MM.1S (cell line): ENCODE results near the gene NRXN3.

ENCODE experiments used
- DNase-seq: peaks from one replicate; pipeline ENCODE4 v3.0.0-alpha.2; 2015
- H2AFZ ChIP-seq: fragments of 300-600 bp; sonication (generic); 2 replicates; pipeline ENCODE4 v1.6.0; 2016; ENCODE audit warnings: antibody characterized with exemption, low read length
- H3F3A ChIP-seq: fragments of 300-600 bp; sonication (generic); 2 replicates; pipeline ENCODE4 v1.6.1; 2016; ENCODE audit warnings: mild to moderate bottlenecking, antibody characterized with exemption, low read length, moderate library complexity, mixed read lengths; ENCODE audit not compliant: insufficient read depth
- H3K27ac ChIP-seq: fragments of 300-600 bp; sonication (generic); 2 replicates; pipeline ENCODE4 v1.5.1; 2016; ENCODE audit warnings: mild to moderate bottlenecking, low read length
- H3K27me3 ChIP-seq: fragments of 300-600 bp; sonication (generic); replicated peaks from 2 replicates; pipeline ENCODE4 v1.6.0; 2016; ENCODE audit warnings: low read length; ENCODE audit not compliant: insufficient read depth
- H3K36me3 ChIP-seq: fragments of 300-600 bp; sonication (generic); replicated peaks from 2 replicates; pipeline ENCODE4 v1.6.1; 2016; ENCODE audit warnings: mild to moderate bottlenecking, low read length, mixed read lengths; ENCODE audit not compliant: insufficient read depth
- H3K4me1 ChIP-seq: fragments of 300-600 bp; sonication (generic); 2 replicates; pipeline ENCODE4 v1.6.1; 2016; ENCODE audit warnings: low read length, mixed read lengths
- H3K4me2 ChIP-seq: fragments of 300-600 bp; sonication (generic); 2 replicates; pipeline ENCODE4 v1.6.0; 2016; ENCODE audit warnings: low read depth, low read length
- H3K4me3 ChIP-seq: fragments of 300-600 bp; sonication (generic); 2 replicates; pipeline ENCODE4 v1.5.1; 2016; ENCODE audit warnings: low read length, mixed read lengths
- H3K79me2 ChIP-seq: fragments of 300-600 bp; sonication (generic); 2 replicates; pipeline ENCODE4 v1.6.1; 2016; ENCODE audit warnings: mixed run types, low read length, mixed read lengths
- H3K9ac ChIP-seq: fragments of 300-600 bp; sonication (generic); 2 replicates; pipeline ENCODE4 v1.6.1; 2016; ENCODE audit warnings: low read length, mixed read lengths
- H3K9me2 ChIP-seq: fragments of 300-600 bp; sonication (generic); replicated peaks from 2 replicates; pipeline ENCODE4 v1.6.1; 2016; ENCODE audit warnings: mild to moderate bottlenecking, low read length, mixed read lengths; ENCODE audit not compliant: insufficient read depth
- H3K9me3 ChIP-seq: fragments of 300-600 bp; sonication (generic); replicated peaks from 2 replicates; pipeline ENCODE4 v1.6.1; 2016; ENCODE audit warnings: mild to moderate bottlenecking, low read length, mixed read lengths; ENCODE audit not compliant: insufficient read depth
- H4K20me1 ChIP-seq: fragments of 300-600 bp; sonication (generic); 2 replicates; pipeline ENCODE4 v1.6.1; 2016; ENCODE audit warnings: mild to moderate bottlenecking, low read length, moderate library complexity, mixed read lengths; ENCODE audit not compliant: insufficient read depth
- EZH2 ChIP-seq: fragments of 300-600 bp; sonication (generic); optimal IDR thresholded peaks from 2 replicates; pipeline ENCODE3; 2017; ENCODE audit warnings: low read depth, mild to moderate bottlenecking, antibody characterized with exemption, low read length, mixed read lengths
- EZH2phosphoT487 ChIP-seq: fragments of 300-600 bp; sonication (generic); IDR thresholded peaks from 2 replicates; pipeline ENCODE4 v1.6.1; 2018; ENCODE audit warnings: antibody characterized with exemption, low read length
- TF ChIP-seq, protein P1 (sequence below): fragments of 300-600 bp; sonication (generic); IDR thresholded peaks from 2 replicates; pipeline ENCODE4 v1.5.1; 2016; ENCODE audit warnings: antibody characterized with exemption, low read length, mixed read lengths

The NRXN3 gene

DNA sequence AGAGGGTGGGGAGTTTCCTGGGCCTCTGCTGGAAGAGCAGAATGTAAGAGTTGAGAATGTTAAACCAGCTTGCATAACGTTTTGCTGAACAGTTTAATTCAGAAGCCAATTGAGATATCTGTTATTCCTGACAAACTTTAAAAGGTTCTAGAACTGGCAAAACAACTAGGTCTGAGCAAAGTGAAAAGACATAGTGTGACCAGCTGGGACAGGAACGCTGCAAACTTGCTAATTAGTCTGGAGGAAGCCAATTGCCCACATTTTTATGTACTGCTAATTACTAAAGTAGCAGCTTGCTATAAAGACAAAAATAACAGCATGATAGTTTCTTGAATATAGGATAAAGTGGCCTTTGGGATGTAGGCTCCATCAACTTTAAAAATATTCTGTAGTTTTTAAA is 704.9 kb downstream of the NRXN3 start:
- H3F3A ChIP-seq, result no peaks in the 10 kb centered on the region
- no peak overlapping the region for H3K4me2 ChIP-seq
- no peak overlapping the region for H2AFZ ChIP-seq
- H3K9me2 ChIP-seq, result no peaks in the 10 kb centered on the region
- no peaks in the 10 kb centered on the region for H3K79me2 ChIP-seq
- no peaks in the 10 kb centered on the region for H3K36me3 ChIP-seq
- H3K4me3 ChIP-seq, result no peak overlapping the region
- H3K4me1 ChIP-seq, result no peaks in the 10 kb centered on the region
- no peaks in the 10 kb centered on the region for H4K20me1 ChIP-seq
- H3K9me3 ChIP-seq, result no peaks in the 10 kb centered on the region
- H3K9ac ChIP-seq, result no peak overlapping the region
- H3K27me3 ChIP-seq, result no peaks in the 10 kb centered on the region
- TF ChIP-seq, protein P1, sequence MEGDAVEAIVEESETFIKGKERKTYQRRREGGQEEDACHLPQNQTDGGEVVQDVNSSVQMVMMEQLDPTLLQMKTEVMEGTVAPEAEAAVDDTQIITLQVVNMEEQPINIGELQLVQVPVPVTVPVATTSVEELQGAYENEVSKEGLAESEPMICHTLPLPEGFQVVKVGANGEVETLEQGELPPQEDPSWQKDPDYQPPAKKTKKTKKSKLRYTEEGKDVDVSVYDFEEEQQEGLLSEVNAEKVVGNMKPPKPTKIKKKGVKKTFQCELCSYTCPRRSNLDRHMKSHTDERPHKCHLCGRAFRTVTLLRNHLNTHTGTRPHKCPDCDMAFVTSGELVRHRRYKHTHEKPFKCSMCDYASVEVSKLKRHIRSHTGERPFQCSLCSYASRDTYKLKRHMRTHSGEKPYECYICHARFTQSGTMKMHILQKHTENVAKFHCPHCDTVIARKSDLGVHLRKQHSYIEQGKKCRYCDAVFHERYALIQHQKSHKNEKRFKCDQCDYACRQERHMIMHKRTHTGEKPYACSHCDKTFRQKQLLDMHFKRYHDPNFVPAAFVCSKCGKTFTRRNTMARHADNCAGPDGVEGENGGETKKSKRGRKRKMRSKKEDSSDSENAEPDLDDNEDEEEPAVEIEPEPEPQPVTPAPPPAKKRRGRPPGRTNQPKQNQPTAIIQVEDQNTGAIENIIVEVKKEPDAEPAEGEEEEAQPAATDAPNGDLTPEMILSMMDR, result no peak
- TF ChIP-seq EZH2phosphoT487 (no peak), EZH2 (no peak)
- DNase-seq, result no peak
- H3K27ac ChIP-seq, result no peak overlapping the region

DNA sequence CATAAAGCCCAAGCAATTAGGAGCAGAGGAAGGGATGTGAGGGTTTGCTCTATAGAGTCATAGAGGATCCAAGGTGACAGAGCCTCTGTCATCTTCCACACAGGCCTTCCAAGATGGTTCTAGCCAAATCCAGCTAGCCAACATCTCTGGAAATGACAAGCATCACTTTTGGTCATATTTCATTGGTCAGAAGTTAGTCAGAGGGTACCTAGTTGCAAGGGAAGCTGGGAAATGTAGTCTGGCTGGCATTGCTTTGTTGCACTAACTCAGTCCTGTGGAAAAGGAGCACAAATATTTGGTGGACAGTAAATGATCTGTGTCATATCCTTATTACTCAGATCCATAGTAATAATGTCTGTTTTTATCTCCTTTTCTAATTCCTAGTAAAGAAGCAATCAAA is 715.7 kb downstream of the NRXN3 start:
- Histone ChIP-seq H3K9me2 (no peaks in the 10 kb centered on the region), H3K4me1 (no peaks in the 10 kb centered on the region), H3K9ac (no peak overlapping the region), H3F3A (no peaks in the 10 kb centered on the region), H3K79me2 (no peaks in the 10 kb centered on the region), H4K20me1 (no peaks in the 10 kb centered on the region), H3K4me3 (no peak overlapping the region), H3K9me3 (no peaks in the 10 kb centered on the region), H3K36me3 (no peaks in the 10 kb centered on the region), H3K27ac (no peak overlapping the region), H3K27me3 (no peaks in the 10 kb centered on the region), H2AFZ (no peak overlapping the region), H3K4me2 (no peak overlapping the region)
- no peak for TF ChIP-seq EZH2phosphoT487
- TF ChIP-seq, protein P1, result no peak
- TF ChIP-seq EZH2, result no peak
- DNase-seq, result no peak

DNA sequence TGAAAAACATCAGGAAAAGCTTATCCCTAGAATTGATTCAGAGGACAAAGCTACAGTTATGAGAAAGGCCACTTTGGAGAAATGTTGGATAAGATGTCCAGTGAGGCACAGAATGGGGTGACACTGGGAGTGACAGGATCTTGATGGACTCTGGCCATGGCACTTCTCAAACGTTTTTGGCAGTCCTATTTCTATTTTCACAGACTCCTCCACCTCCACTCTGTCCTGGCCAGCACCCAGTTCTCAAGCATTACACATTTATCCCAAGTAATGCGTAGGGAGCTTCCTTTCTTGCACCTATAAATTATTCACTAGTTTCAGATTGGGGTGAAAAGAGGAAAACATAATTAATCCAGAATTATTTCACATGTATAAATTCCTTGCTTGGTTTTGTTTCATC is 727.3 kb downstream of the NRXN3 start:
- H3F3A ChIP-seq, result no peaks in the 10 kb centered on the region
- no peak for DNase-seq
- no peak overlapping the region for H3K27ac ChIP-seq
- no peaks in the 10 kb centered on the region for H3K4me1 ChIP-seq
- no peaks in the 10 kb centered on the region for H4K20me1 ChIP-seq
- TF ChIP-seq, protein P1, result no peak
- no peak for TF ChIP-seq EZH2phosphoT487
- TF ChIP-seq EZH2, result no peak
- H3K4me2 ChIP-seq, result no peak overlapping the region
- no peaks in the 10 kb centered on the region for H3K9me3 ChIP-seq
- no peak overlapping the region for H3K9ac ChIP-seq
- no peak overlapping the region for H3K4me3 ChIP-seq
- H3K9me2 ChIP-seq, result no peaks in the 10 kb centered on the region
- H3K27me3 ChIP-seq, result no peaks in the 10 kb centered on the region
- no peaks in the 10 kb centered on the region for H3K79me2 ChIP-seq
- H3K36me3 ChIP-seq, result no peaks in the 10 kb centered on the region
- no peak overlapping the region for H2AFZ ChIP-seq
